Immature natural killer cell (primary cell): ENCODE data around the gene TRIO. TPM values are rescaled to one million over a fixed set of nuclear protein-coding genes. Genes with fewer than 3 reads are reported as not detected.

Experiments
- DNase-seq, 3 donors: peaks; one replicate each; pipeline ENCODE4 v3.0.0; 2022; ENCODE audit warnings: mixed read lengths in 1 of 3
- H3K27ac Mint-ChIP-seq, 6 donors: one replicate each; pipeline ENCODE4 v1.8.0; 2020; ENCODE audit warnings: mixed read lengths in 6 of 6, mild to moderate bottlenecking in 5 of 6, inconsistent platforms in 4 of 6, moderate library complexity in 3 of 6
- H3K27me3 Mint-ChIP-seq, 3 donors: one replicate each; pipeline ENCODE4 v1.8.0; 2020 to 2021; ENCODE audit warnings: low read depth in 3 of 3, mild to moderate bottlenecking in 3 of 3, mixed read lengths in 3 of 3, moderate library complexity in 3 of 3, inconsistent platforms in 1 of 3
- H3K36me3 Mint-ChIP-seq, 3 donors: one replicate each; pipeline ENCODE4 v1.8.0; 2020; ENCODE audit warnings: mixed read lengths in 3 of 3, inconsistent platforms in 2 of 3, mild to moderate bottlenecking in 2 of 3
- H3K4me1 Mint-ChIP-seq, 2 donors: one replicate each; pipeline ENCODE4 v1.8.0; 2020; ENCODE audit warnings: inconsistent platforms in 2 of 2, mild to moderate bottlenecking in 2 of 2, mixed read lengths in 2 of 2, moderate library complexity in 1 of 2
- H3K4me3 Mint-ChIP-seq, 5 donors: one replicate each; pipeline ENCODE4 v1.8.0; 2020; ENCODE audit warnings: mild to moderate bottlenecking in 5 of 5, mixed read lengths in 5 of 5, inconsistent platforms in 3 of 5, moderate library complexity in 3 of 5
- H3K9me3 Mint-ChIP-seq, 6 donors: one replicate each; pipeline ENCODE4 v1.8.0; 2020; ENCODE audit warnings: mild to moderate bottlenecking in 6 of 6, mixed read lengths in 6 of 6, inconsistent platforms in 4 of 6, moderate library complexity in 3 of 6
- polyA plus RNA-seq, 3 donors: library from polyadenylated mRNA; unstranded; fragments of 300-500 nt; fragmentation: Illumina TruSeq; gene quantifications; one replicate each; pipeline ENCODE4 v1.2.3, GENCODE V29; 2021

Gene TRIO
- polyA plus RNA-seq, 3 donors from 2014 or later, result 0.70 to 2.3 (median 1.2) TPM

DNA sequence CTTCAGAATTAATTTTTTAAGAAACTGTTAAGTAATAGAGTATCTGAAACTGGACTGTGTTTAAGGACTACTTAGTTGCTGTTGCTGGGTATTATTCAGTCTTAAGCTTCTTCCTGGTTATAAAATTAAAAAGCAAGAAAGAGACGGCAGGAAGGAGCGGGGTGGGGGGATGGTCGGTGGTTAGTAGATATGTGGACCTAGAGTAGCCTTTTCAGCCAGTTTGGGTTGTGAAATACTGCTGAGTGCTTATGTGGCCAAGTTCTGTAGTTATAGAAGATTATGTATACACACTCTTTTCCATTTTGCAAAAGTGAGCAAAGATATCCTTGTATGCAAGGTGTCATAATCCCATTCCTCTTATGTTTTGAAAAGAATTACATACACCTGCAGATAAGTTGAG is 28.5 kb downstream of the TRIO start:
- H3K9me3 Mint-ChIP-seq, result no peaks in the 10 kb centered on the region
- H3K4me1 Mint-ChIP-seq, result peaks cover 56 to 73% of the 10 kb centered on the region in 2 donors
- DNase-seq, result no peak
- H3K27me3 Mint-ChIP-seq, result peaks cover 0 to 5% (median 2%) of the 10 kb centered on the region in 3 donors
- H3K27ac Mint-ChIP-seq, result peak overlapping the region in 4 of 6 donors; percentile 5 to 57 (median 30)
- peaks cover 0 to 3% (median 0%) of the 10 kb centered on the region in 3 donors for H3K36me3 Mint-ChIP-seq
- H3K4me3 Mint-ChIP-seq, result peak overlapping the region in 4 of 5 donors; percentile 29 to 51 (median 38)

DNA sequence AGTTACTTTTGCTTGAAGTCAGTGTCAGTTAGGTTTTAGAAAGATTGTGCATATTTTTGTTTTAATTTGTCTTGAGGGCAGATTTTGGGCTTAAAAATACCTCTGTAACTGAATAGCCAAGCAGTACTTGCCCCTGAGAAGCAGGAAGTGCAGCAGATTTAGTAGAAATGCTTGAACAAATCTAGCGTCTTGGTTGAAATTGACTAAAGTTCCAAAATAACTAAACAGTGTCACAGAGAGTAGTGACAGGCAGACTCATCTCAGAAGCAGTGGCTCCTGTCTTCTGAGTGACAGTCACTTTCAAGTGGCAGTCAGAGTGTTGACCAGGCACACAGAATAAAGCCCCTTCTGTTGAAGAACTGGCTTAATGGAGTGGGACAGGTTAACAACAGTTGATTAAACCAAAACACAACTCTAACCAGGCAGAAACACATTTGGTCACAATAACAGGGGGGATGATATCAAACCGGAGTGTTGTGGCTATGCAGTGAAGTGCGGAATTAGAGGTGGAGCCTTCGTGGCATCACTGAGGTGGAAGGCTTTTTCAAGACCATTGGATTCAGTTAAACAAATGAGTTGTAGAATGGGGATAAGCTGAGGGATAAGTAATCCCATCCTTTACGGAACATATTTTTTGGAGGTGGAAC is 29.1 kb downstream of the TRIO start:
- no peaks in the 10 kb centered on the region for H3K9me3 Mint-ChIP-seq
- H3K27me3 Mint-ChIP-seq, result peaks cover 0 to 5% (median 2%) of the 10 kb centered on the region in 3 donors
- H3K4me3 Mint-ChIP-seq, result peak overlapping the region in 4 of 5 donors; percentile 22 to 50 (median 38)
- no peak for DNase-seq
- H3K4me1 Mint-ChIP-seq, result peaks cover 54 to 68% of the 10 kb centered on the region in 2 donors
- H3K36me3 Mint-ChIP-seq, result peaks cover 0 to 3% (median 0%) of the 10 kb centered on the region in 3 donors
- peak overlapping the region; percentile 11 to 74 (median 20) for H3K27ac Mint-ChIP-seq

DNA sequence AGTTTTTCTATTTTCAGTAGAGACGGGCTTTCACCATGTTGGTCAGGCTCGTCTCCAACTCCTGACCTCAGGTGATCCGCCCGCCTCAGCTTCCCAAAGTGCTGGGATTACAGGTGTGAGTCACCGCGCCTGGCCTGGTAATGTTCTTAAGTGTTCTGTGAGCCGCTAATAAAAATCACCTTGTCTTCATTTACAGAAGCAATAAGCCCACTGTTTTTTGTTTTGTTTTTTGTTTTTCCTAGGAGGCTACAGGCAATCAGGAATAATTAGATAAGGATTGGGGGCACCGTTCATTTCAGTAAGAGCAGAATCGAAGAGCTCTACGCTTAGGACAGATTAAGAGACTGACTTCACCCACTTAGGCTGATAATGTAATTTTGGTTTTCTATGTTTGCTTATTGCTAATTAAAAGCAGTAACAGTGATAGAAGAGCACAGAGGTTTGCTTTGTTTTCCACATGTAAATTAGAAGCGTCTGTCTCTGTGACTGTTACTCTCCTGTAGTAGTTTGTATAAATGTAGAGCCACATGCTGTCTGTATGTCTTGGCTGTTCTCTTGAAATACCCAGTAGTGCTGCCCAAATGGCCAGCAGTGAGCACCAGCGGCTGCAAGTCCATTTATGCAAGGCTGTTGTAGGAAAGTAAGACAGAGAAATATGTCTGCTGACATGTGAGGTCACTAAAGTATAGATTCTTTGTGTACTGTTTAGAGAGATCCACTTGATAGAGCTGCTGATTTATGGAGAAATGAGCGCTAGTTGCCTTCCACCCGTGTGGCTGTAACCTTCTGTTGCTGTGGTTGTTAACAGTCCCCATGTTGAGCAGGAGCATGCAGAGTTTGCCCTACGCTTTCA is 30.5 kb downstream of the TRIO start:
- Mint-ChIP-seq H3K9me3 (no peaks in the 10 kb centered on the region), H3K27ac (peak overlapping the region in 2 of 6 donors; percentile 21 to 35), H3K36me3 (peaks cover 0 to 3% (median 0%) of the 10 kb centered on the region in 3 donors), H3K27me3 (peaks cover 0 to 8% (median 2%) of the 10 kb centered on the region in 3 donors), H3K4me3 (peak overlapping the region in 3 of 5 donors; percentile 36 to 50 (median 50)), H3K4me1 (peaks cover 42 to 59% of the 10 kb centered on the region in 2 donors)
- no peak for DNase-seq

DNA sequence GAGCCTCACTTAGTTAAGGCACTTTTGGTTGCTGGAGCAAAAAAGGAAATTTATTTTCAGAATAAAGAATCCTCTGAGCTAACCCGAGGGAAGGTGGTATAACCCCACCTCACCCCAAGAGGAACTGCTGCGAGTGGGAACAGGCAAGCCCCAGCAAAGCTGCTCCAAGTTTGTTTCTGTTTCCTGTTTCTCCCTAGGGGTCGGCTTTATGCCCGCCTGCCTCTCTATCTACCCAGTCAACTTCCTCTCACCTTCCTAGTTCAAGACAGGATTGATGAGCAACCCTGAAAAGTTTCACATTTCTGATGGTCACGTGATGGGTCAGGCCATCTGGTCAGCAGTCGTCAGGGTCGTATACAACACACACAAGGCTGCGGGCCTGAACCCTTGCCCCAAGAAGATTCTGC is 31.1 kb downstream of the TRIO start:
- Mint-ChIP-seq H3K4me1 (peaks cover 36 to 53% of the 10 kb centered on the region in 2 donors), H3K36me3 (peaks cover 0 to 3% (median 0%) of the 10 kb centered on the region in 3 donors), H3K27ac (peak overlapping the region in 2 of 6 donors; percentile 21 to 54), H3K4me3 (peak overlapping the region in 4 of 5 donors; percentile 36 to 50 (median 44)), H3K27me3 (peaks cover 0 to 8% (median 2%) of the 10 kb centered on the region in 3 donors), H3K9me3 (no peaks in the 10 kb centered on the region)
- DNase-seq, result peak in 1 of 3 donors; percentile 9

DNA sequence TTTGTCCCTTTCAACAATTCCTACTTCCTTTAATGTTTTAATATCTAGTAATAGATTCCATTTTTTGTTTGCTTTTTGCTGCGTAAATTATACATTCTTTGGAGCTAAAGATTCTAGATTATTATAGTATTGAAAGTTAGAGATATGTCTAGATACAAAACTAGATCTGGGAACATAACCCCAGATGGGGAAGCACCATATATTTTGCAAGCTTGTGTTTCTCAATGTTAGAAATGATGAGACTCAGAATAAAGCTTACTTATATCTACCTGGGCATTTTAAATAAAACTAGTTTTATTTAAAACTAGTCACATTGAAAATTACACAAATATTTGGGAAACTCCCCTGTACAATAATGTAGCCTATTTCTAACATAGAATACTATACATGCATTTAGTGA is 32.2 kb downstream of the TRIO start:
- H3K27ac Mint-ChIP-seq, result no peak overlapping the region
- no peak for DNase-seq
- H3K4me3 Mint-ChIP-seq, result no peak overlapping the region
- H3K9me3 Mint-ChIP-seq, result no peaks in the 10 kb centered on the region
- peaks cover 34 to 45% of the 10 kb centered on the region in 2 donors for H3K4me1 Mint-ChIP-seq
- peaks cover 0 to 8% (median 2%) of the 10 kb centered on the region in 3 donors for H3K27me3 Mint-ChIP-seq
- no peaks in the 10 kb centered on the region for H3K36me3 Mint-ChIP-seq

DNA sequence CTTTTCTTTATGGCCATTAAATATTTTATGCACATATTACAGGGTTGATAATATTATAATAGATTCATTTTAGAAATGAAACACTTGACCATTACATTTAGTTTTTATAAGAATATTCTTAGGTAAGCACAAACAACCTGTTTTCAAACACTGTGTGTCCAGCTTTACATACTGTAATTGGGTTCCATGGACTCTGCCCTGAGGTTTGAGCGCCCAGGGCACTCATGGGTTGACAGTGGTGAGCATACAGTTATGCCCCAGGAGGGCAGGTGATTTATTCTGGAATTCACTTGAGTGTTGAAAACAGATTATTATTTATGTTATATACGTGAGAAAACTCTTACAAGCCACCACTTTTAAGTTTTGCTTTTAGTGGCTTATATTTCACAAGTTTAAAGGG is 33.7 kb downstream of the TRIO start:
- Mint-ChIP-seq H3K27ac (no peak overlapping the region), H3K27me3 (peaks cover 0 to 6% (median 2%) of the 10 kb centered on the region in 3 donors), H3K4me1 (peaks cover 28 to 44% of the 10 kb centered on the region in 2 donors)

DNA sequence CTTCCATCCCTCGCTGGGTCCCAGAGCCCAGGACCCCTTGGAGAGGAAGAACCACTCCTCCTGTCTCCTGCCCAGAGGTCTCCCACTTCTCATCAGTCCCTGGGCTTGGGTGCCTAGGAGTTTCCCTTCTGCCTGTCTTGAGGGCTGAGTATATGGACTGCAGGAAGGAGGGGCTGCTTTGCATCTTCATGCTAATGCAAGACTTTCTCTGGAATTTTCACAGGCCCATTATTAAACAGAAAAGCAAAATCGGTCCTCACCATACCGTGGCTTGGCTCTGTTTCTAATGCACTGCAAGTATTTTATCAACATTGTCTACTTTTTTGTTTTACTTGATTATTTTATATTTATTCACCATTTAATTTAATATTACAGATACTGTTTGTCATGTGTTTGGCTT is 34.5 kb downstream of the TRIO start:
- Mint-ChIP-seq H3K9me3 (no peaks in the 10 kb centered on the region), H3K4me1 (peaks cover 21 to 40% of the 10 kb centered on the region in 2 donors), H3K4me3 (no peak overlapping the region), H3K27ac (no peak overlapping the region), H3K36me3 (no peaks in the 10 kb centered on the region), H3K27me3 (peaks cover 0 to 3% (median 2%) of the 10 kb centered on the region in 3 donors)
- no peak for DNase-seq

More for the DNA sequence above, 33.7 kb downstream of the TRIO start:
- no peak for DNase-seq
- Mint-ChIP-seq H3K4me3 (no peak overlapping the region), H3K9me3 (no peaks in the 10 kb centered on the region), H3K36me3 (no peaks in the 10 kb centered on the region)

DNA sequence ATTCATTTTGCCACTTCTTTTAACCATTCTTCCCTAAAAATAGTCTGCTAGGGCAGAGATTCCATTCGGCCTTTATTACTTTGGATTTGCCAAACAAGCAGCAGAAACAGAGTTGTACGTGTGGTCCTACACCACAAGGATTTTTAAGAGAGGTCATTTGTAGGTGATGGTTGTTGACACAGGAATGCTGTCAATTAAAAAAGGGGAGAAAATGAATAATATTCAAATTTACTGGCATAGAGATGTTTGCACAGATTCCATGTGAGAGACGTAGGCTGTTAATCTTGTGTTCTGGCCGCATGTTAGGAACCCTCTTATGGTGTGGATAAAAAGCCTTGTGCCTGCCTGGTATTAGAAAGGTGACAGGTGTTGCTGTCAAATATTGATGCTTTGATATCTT is 34.9 kb downstream of the TRIO start:
- H3K9me3 Mint-ChIP-seq, result no peaks in the 10 kb centered on the region

DNA sequence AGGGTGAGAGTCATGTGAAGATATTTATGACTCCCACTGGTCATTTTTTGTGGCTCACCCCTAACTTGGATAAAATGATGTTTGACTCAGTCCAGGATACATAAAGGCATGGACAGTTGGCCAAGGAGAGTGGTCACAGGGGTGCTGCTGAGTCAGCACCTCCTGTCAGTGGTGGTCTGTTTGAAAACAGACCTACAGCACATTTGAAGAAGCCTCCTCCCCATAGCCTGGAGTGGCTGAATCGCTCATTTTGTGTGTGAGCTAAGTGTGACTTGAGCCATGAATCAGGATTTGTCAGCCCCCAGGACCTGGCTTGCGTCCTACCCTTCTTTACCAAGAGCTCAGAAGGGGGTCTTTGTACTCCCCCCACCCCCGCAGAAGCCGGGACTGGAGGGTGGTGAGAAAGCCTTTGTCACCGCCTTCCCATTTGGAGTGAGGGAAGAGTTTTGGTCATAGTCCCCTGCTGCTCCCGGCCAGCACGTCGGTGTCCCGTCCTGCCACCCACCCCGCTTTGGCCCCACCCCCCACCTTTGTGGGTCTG is 35.6 kb downstream of the TRIO start:
- H3K36me3 Mint-ChIP-seq, result no peaks in the 10 kb centered on the region
- no peak for DNase-seq
- no peaks in the 10 kb centered on the region for H3K9me3 Mint-ChIP-seq
- peaks cover 12 to 30% of the 10 kb centered on the region in 2 donors for H3K4me1 Mint-ChIP-seq
- peaks cover 0 to 4% (median 3%) of the 10 kb centered on the region in 3 donors for H3K27me3 Mint-ChIP-seq
- peak overlapping the region in 1 of 6 donors; percentile 4 for H3K27ac Mint-ChIP-seq
- H3K4me3 Mint-ChIP-seq, result no peak overlapping the region

More for the DNA sequence above, 34.9 kb downstream of the TRIO start:
- Mint-ChIP-seq H3K36me3 (no peaks in the 10 kb centered on the region), H3K27ac (peak overlapping the region in 1 of 6 donors; percentile 4), H3K4me1 (peaks cover 18 to 37% of the 10 kb centered on the region in 2 donors), H3K4me3 (no peak overlapping the region), H3K27me3 (peaks cover 0 to 3% (median 2%) of the 10 kb centered on the region in 3 donors)
- DNase-seq, result no peak

DNA sequence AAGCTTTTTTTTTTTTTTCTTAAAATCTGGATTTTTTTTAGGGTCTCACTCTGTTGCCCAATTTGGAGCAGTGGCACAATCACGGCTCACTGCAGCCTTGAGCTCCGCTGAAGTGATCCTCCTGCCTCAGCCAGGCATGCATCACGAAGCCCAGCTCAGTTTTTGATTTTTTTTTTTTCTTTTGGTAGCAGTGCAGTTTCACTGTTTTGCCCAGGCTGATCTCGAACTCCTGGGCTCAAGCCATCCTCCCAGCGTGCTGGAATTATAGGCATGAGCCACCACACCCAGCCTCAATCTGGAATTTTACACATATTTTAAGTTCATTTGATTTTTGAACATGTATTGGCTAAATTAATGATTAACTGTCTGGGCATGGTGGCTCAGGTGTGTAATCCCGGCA is 36.3 kb downstream of the TRIO start:
- no peaks in the 10 kb centered on the region for H3K9me3 Mint-ChIP-seq

DNA sequence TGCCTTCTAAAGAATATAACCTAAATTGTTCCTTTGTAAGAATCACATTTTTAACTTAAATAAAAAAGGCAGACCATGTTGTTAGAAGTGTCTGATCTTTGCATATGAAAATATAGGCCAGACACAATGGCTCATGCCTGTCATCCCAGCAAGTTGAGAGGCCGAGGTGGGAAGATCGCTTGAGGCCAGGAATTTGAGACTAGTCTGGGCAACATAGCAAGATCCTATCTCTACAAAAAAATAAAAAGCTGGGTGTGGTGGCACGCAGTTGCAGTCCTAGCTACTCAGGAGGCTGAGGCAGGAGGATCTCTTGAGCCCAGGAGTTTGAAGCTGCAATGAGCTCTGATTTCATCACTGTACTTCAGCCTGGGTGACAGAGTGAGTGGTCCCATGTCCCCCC is 37.3 kb downstream of the TRIO start:
- H3K27ac Mint-ChIP-seq, result peak overlapping the region in 1 of 6 donors; percentile 25
- no peak overlapping the region for H3K4me3 Mint-ChIP-seq
- peaks cover under 1 to 3% (median 2%) of the 10 kb centered on the region in 3 donors for H3K27me3 Mint-ChIP-seq
- no peak for DNase-seq
- H3K9me3 Mint-ChIP-seq, result no peaks in the 10 kb centered on the region
- H3K4me1 Mint-ChIP-seq, result peaks cover 4 to 19% of the 10 kb centered on the region in 2 donors
- no peaks in the 10 kb centered on the region for H3K36me3 Mint-ChIP-seq

More for the DNA sequence above, 36.3 kb downstream of the TRIO start:
- Mint-ChIP-seq H3K27me3 (peaks cover 0 to 3% (median 2%) of the 10 kb centered on the region in 3 donors), H3K36me3 (no peaks in the 10 kb centered on the region), H3K4me3 (no peak overlapping the region), H3K27ac (no peak overlapping the region), H3K4me1 (peaks cover 5 to 23% of the 10 kb centered on the region in 2 donors)
- no peak for DNase-seq

DNA sequence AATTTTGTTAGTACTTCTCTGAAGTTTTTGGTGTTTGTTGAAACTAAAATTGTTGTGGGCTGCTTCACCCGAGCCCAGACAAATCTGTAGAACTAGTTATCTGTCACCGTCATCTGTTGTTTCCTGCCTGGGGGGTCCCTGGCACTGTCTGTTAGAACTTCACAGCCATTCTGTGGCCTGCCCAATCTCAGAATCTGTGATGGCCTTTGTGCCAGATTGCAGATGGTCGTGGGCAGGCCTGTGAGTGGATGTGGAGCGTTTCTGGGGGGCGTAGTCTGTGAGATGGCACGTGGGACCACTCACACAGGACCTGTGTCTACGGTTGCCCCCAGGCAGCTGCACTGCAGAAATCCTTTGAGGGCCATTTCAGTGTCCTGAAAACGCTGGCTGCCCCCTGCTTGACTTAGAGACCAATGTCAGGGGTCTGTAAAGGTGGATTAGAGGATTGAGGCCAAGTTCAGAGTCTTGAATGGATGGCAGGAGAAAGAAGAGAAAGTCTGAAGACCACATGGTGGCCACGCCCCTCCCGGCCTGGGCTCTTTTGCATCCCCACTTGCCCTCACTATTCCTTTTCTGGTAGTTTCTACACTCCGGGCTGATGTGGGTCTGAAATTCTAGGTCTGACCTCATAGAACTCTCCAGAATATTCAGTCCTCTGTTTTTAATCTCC is 38.3 kb downstream of the TRIO start:
- DNase-seq, result peak in 1 of 3 donors; percentile 14
- Mint-ChIP-seq H3K9me3 (no peaks in the 10 kb centered on the region), H3K4me3 (no peak overlapping the region), H3K4me1 (peaks cover 4 to 19% of the 10 kb centered on the region in 2 donors), H3K36me3 (no peaks in the 10 kb centered on the region), H3K27ac (peak overlapping the region in 2 of 6 donors; percentile 18 to 56), H3K27me3 (peaks cover 2 to 3% (median 2%) of the 10 kb centered on the region in 3 donors)

DNA sequence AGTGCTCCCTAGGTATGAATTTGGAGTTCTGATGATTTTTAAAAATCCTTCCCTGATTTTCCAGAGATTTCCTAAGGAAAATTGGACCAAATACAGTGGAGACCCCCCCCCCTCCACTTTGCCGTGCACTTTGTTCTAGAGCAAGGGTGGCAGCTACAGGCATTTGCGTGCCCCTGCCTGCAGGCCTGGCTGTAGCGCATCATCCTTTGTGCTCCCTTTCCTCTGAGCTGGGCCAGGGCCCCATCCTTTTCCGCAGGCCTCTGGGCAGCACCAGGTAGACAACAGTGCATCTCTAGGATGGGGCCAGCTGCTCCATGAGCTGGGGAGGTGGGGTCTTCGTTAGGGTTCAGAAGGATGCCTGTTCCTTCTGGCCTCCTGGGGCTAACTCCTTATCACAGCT is 39.6 kb downstream of the TRIO start:
- no peak for DNase-seq
- Mint-ChIP-seq H3K27ac (no peak overlapping the region), H3K9me3 (no peaks in the 10 kb centered on the region), H3K27me3 (peaks cover 0 to 5% (median 2%) of the 10 kb centered on the region in 3 donors), H3K4me3 (no peak overlapping the region), H3K4me1 (peaks cover 4 to 19% of the 10 kb centered on the region in 2 donors), H3K36me3 (no peaks in the 10 kb centered on the region)
